ENCODE measurements around the gene RSPRY1. TPM values are rescaled to one million over a fixed set of nuclear protein-coding genes. Genes with fewer than 3 reads are reported as not detected.

The RSPRY1 gene
- total RNA-seq, 2 donors from 2014 or later: 28.7 to 32.5 TPM

GRCh38 chr16:57165483-57165882 lies 20.6 kb upstream of the RSPRY1 start:
- ATAC-seq (ENCODE audit: insufficient number of reproducible peaks, low FRiP score, low read depth) (no peak), DNase-seq (ENCODE audit: low spot score) (no peak)
- H3K27ac ChIP-seq: no peak overlapping the region
- peaks cover 0 to 5% of the 10 kb centered on the region in 2 donors for H3K4me1 ChIP-seq (ENCODE audit: control insufficient read depth in 1 of 2, low read depth in 2 of 2)
- peaks cover 30% of the 10 kb centered on the region for H3K36me3 ChIP-seq
- H3K9me3 ChIP-seq: no peaks in the 10 kb centered on the region
- no peak overlapping the region for H3K4me3 ChIP-seq
- no peaks in the 10 kb centered on the region for H3K27me3 ChIP-seq (replicated peaks; ENCODE audit: insufficient read depth)
- no peak for TF ChIP-seq CTCF (IDR thresholded peaks at IDR 0.05)

GRCh38 chr16:57165938-57166337 lies 20.2 kb upstream of the RSPRY1 start:
- no peak for ATAC-seq (ENCODE audit: insufficient number of reproducible peaks, low FRiP score, low read depth)
- no peak for DNase-seq (ENCODE audit: low spot score)
- Histone ChIP-seq H3K4me3 (no peak overlapping the region), H3K4me1 (ENCODE audit: control insufficient read depth in 1 of 2, low read depth in 2 of 2) (peaks cover 0 to 5% of the 10 kb centered on the region in 2 donors), H3K27ac (no peak overlapping the region), H3K9me3 (no peaks in the 10 kb centered on the region), H3K27me3 (replicated peaks; ENCODE audit: insufficient read depth) (no peaks in the 10 kb centered on the region), H3K36me3 (peaks cover 35% of the 10 kb centered on the region)
- TF ChIP-seq CTCF (IDR thresholded peaks at IDR 0.05): no peak

DNA sequence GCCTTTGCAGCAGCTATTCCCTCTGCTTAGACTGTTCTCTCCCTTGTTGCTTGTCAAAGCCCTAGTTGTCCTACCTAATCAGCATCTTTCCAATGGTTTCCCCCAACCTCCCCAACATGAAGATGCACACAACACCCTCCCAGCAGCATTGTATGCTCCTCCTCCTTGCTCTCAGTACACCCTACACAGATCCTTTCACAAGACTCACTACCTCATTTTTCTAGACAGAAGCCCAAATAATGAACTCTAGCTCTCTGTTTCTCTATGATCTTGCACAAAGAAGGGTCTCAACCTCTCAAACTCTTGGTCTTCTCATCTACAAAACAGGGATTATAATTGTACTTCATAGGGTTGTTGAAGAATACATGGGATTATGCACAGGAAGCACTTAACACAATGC lies 19.7 kb upstream of the RSPRY1 start:
- no peak for TF ChIP-seq CTCF (IDR thresholded peaks at IDR 0.05)
- H3K36me3 ChIP-seq: peaks cover 40% of the 10 kb centered on the region
- no peaks in the 10 kb centered on the region for H3K27me3 ChIP-seq (replicated peaks; ENCODE audit: insufficient read depth)
- ATAC-seq (ENCODE audit: insufficient number of reproducible peaks, low FRiP score, low read depth) (no peak), DNase-seq (ENCODE audit: low spot score) (no peak)
- H3K4me3 ChIP-seq: no peak overlapping the region
- H3K9me3 ChIP-seq: no peaks in the 10 kb centered on the region
- peaks cover 0 to 5% of the 10 kb centered on the region in 2 donors for H3K4me1 ChIP-seq (ENCODE audit: control insufficient read depth in 1 of 2, low read depth in 2 of 2)
- H3K27ac ChIP-seq: no peak overlapping the region

DNA sequence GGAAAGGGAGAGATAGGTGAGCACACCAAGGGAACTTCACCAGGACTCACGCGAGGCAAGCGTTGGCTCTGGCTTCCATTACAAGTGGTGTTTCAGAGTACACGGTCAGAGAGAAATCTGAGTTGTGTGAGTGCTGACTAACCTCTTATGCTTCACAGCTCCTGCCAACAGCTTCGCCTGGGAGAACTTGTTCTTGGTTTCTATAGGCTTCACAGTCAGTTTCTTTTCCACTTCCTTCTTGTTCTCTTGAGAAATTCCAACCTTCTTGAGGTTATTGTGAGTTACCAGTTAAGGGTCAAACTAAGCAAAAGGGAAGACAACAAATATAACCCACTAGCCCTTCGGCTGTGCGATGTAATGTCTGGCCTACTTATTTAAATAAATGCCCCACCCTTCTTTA lies 19.2 kb upstream of the RSPRY1 start:
- Histone ChIP-seq H3K27ac (no peak overlapping the region), H3K9me3 (no peaks in the 10 kb centered on the region), H3K4me3 (no peak overlapping the region), H3K27me3 (replicated peaks; ENCODE audit: insufficient read depth) (no peaks in the 10 kb centered on the region), H3K36me3 (peaks cover 45% of the 10 kb centered on the region), H3K4me1 (ENCODE audit: control insufficient read depth in 1 of 2, low read depth in 2 of 2) (peaks cover 0 to 5% of the 10 kb centered on the region in 2 donors)
- DNase-seq (ENCODE audit: low spot score) (no peak), ATAC-seq (ENCODE audit: insufficient number of reproducible peaks, low FRiP score, low read depth) (no peak)
- TF ChIP-seq CTCF (IDR thresholded peaks at IDR 0.05): no peak

GRCh38 chr16:57167538-57167937 lies 18.6 kb upstream of the RSPRY1 start:
- no peaks in the 10 kb centered on the region for H3K27me3 ChIP-seq (replicated peaks; ENCODE audit: insufficient read depth)
- ATAC-seq (ENCODE audit: insufficient number of reproducible peaks, low FRiP score, low read depth): no peak
- H3K4me1 ChIP-seq (ENCODE audit: control insufficient read depth in 1 of 2, low read depth in 2 of 2): peaks cover 0 to 5% of the 10 kb centered on the region in 2 donors
- no peak for TF ChIP-seq CTCF (IDR thresholded peaks at IDR 0.05)
- no peaks in the 10 kb centered on the region for H3K9me3 ChIP-seq
- DNase-seq (ENCODE audit: low spot score): no peak
- no peak overlapping the region for H3K4me3 ChIP-seq
- H3K27ac ChIP-seq: no peak overlapping the region
- H3K36me3 ChIP-seq: peaks cover 51% of the 10 kb centered on the region
